GM19238 (cell line): ENCODE data around the gene LOXL1.
"Not testable (repeated sequence)": the region's sequence is repeated elsewhere in the genome, so short reads cannot be mapped to it uniquely, and the experiment has no call there.

Experiments used
- DNase-seq: peaks from one replicate; pipeline ENCODE4 v3.0.0; 2011; ENCODE audit warnings: low spot score; ENCODE audit not compliant: insufficient read length

Gene LOXL1

GRCh38 chr15:73952171-73952912 is 26.1 kb downstream of the LOXL1 start:
- DNase-seq, result no peak

- DNase-seq, result no peak
These were observed 26.9 kb downstream of the LOXL1 start for GRCh38 chr15:73952913-73953750.

- no peak for DNase-seq
These were observed 28.2 kb downstream of the LOXL1 start for GRCh38 chr15:73954188-73955145.

GRCh38 chr15:73955326-73955725 is 29.1 kb downstream of the LOXL1 start:
- no peak for DNase-seq

GRCh38 chr15:73955861-73956742 is 29.8 kb downstream of the LOXL1 start:
- DNase-seq, result no peak

- no peak for DNase-seq
These were observed 30.5 kb downstream of the LOXL1 start for GRCh38 chr15:73956743-73957135.

GRCh38 chr15:73957276-73957675 is 31.0 kb downstream of the LOXL1 start:
- DNase-seq, result no peak

GRCh38 chr15:73957785-73958184 is 31.5 kb downstream of the LOXL1 start:
- DNase-seq, result no peak

GRCh38 chr15:73959012-73959581 is 32.8 kb downstream of the LOXL1 start:
- DNase-seq, result no peak

- no peak for DNase-seq
These were observed 33.5 kb downstream of the LOXL1 start for GRCh38 chr15:73959801-73960200.

- DNase-seq, result not testable (repeated sequence)
These were observed 34.3 kb downstream of the LOXL1 start for GRCh38 chr15:73960472-73961070.

GRCh38 chr15:73962433-73962832 is 36.2 kb downstream of the LOXL1 start:
- DNase-seq, result no peak

- peak; percentile 75 for DNase-seq
These were observed 38.5 kb downstream of the LOXL1 start for GRCh38 chr15:73964736-73965093.

GRCh38 chr15:73965094-73965757 is 39.0 kb downstream of the LOXL1 start:
- no peak for DNase-seq

- DNase-seq, result peak; percentile 52
These were observed 39.5 kb downstream of the LOXL1 start for GRCh38 chr15:73965758-73966113.

GRCh38 chr15:73968461-73968860 is 42.2 kb downstream of the LOXL1 start:
- DNase-seq, result no peak

- DNase-seq, result no peak
These were observed 43.0 kb downstream of the LOXL1 start for GRCh38 chr15:73969151-73969759.

GRCh38 chr15:73972984-73973682 is 46.9 kb downstream of the LOXL1 start:
- DNase-seq, result peak; percentile 66
